DOHH2 (cell line): ENCODE measurements around the gene UROC1.

Source experiments
- H3F3A ChIP-seq: fragments of 200-600 bp; sonication (generic), shearing (Covaris generic); 2 replicates; pipeline ENCODE4 v1.6.0; 2016; ENCODE audit warnings: antibody characterized with exemption, mild to moderate bottlenecking; ENCODE audit not compliant: control insufficient read depth, insufficient read depth
- H3K27ac ChIP-seq: fragments of 200-600 bp; sonication (generic); 2 replicates; pipeline ENCODE4 v1.5.1; 2014; ENCODE audit warnings: low read depth, mild to moderate bottlenecking, low read length, moderate library complexity
- H3K27me3 ChIP-seq: fragments of 200-600 bp; sonication (generic); 2 replicates; pipeline ENCODE4 v1.6.1; 2014; ENCODE audit warnings: mild to moderate bottlenecking, low read length, mixed read lengths; ENCODE audit not compliant: control insufficient read depth
- H3K36me3 ChIP-seq: fragments of 200-600 bp; sonication (generic); 2 replicates; pipeline ENCODE4 v1.6.1; 2014; ENCODE audit warnings: mild to moderate bottlenecking, low read length, moderate library complexity, mixed read lengths; ENCODE audit not compliant: control insufficient read depth
- H3K4me1 ChIP-seq: fragments of 200-600 bp; sonication (generic); 2 replicates; pipeline ENCODE4 v1.6.1; 2014; ENCODE audit warnings: mild to moderate bottlenecking, low read length, mixed read lengths; ENCODE audit not compliant: control insufficient read depth
- H3K4me2 ChIP-seq: fragments of 200-600 bp; sonication (generic); 2 replicates; pipeline ENCODE4 v1.6.0; 2014; ENCODE audit warnings: mild to moderate bottlenecking, low read length, moderate library complexity
- H3K4me3 ChIP-seq: fragments of 200-600 bp; sonication (generic); 2 replicates; pipeline ENCODE4 v1.5.1; 2014; ENCODE audit warnings: mild to moderate bottlenecking, low read length, mixed read lengths
- H3K79me2 ChIP-seq: fragments of 200-600 bp; sonication (generic); 2 replicates; pipeline ENCODE4 v1.6.1; 2014; ENCODE audit warnings: mild to moderate bottlenecking, low read length, mixed read lengths; ENCODE audit not compliant: control insufficient read depth
- H3K9me2 ChIP-seq: fragments of 200-600 bp; sonication (generic); replicated peaks from 2 replicates; pipeline ENCODE4 v1.6.1; 2014; ENCODE audit warnings: mild to moderate bottlenecking, low read length, mixed read lengths; ENCODE audit not compliant: control insufficient read depth
- H3K9me3 ChIP-seq: fragments of 200-600 bp; sonication (generic); 2 replicates; pipeline ENCODE4 v1.6.1; 2014; ENCODE audit warnings: antibody characterized with exemption, low read length, mixed read lengths; ENCODE audit not compliant: control insufficient read depth, insufficient read depth
- H4K20me1 ChIP-seq: fragments of 200-600 bp; sonication (generic); 2 replicates; pipeline ENCODE4 v1.6.0; 2014; ENCODE audit warnings: low read depth, mild to moderate bottlenecking, antibody characterized with exemption, low read length, moderate library complexity; ENCODE audit not compliant: control insufficient read depth, insufficient read depth
- CTCF ChIP-seq: fragments of 200-600 bp; sonication (generic); IDR thresholded peaks from one replicate; pipeline ENCODE4 v1.5.1; 2014; ENCODE audit warnings: antibody characterized with exemption, mild to moderate bottlenecking, low read depth, low read length; ENCODE audit not compliant: poor library complexity, severe bottlenecking
- EZH2phosphoT487 ChIP-seq: fragments of 200-600 bp; sonication (generic); IDR thresholded peaks from 2 replicates; pipeline ENCODE4 v1.6.1; 2017; ENCODE audit warnings: borderline replicate concordance, mild to moderate bottlenecking, antibody characterized with exemption, low read length, moderate library complexity, mixed read lengths

Gene UROC1

DNA sequence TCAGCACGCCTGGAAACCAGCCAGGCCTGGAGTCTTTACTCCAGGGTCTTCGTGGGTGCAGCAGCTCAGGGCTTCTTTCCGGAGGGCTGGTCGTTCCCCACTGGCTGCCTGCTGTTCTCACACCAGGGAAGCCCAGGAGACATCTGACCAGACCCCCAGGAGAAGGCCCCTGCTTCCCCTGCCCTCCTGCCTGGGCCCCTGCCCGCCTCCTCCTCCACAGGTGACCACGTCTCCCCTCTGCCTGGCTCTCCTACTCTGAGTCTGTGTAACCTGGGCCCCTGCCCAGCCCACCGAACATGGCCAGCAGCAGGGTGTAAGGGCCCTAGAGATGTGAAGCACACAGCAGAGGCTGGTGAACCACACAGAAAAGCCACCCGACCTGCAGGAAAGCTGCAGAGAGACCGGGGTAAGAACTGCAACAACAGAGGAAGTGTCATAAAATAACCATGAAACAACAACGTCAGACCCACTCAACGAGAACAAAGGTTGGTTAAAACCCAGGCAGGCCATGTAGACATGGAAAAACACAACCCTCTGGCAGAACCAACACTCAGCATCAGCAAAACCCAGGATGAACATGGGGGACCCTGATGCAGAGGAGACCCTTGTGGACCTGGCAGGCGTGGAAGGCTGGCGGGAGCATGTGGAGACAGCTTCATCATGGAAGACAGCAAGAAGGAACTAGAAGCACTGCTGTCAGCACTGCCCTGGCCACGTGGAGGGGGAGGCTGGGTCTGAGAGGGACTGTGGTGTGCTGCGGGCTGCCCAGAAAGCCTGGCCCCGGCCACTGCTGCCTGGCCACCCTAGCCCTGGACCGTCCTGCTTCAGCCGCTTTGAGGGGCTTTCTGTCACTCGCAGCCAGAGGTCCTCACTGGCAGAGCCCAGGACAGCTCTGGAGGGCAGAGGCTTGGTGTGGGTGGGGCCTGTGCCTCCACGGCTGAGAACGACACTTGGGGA is 20.4 kb downstream of the UROC1 start:
- no peak overlapping the region for H3K27ac ChIP-seq
- no peaks in the 10 kb centered on the region for H3F3A ChIP-seq
- no peaks in the 10 kb centered on the region for H3K9me3 ChIP-seq
- no peaks in the 10 kb centered on the region for H3K27me3 ChIP-seq
- no peaks in the 10 kb centered on the region for H3K4me1 ChIP-seq
- no peak for TF ChIP-seq EZH2phosphoT487
- TF ChIP-seq CTCF, result no peak
- H3K36me3 ChIP-seq, result no peaks in the 10 kb centered on the region
- no peaks in the 10 kb centered on the region for H4K20me1 ChIP-seq
- H3K4me3 ChIP-seq, result no peak overlapping the region
- no peak overlapping the region for H3K4me2 ChIP-seq
- no peaks in the 10 kb centered on the region for H3K9me2 ChIP-seq
- H3K79me2 ChIP-seq, result no peaks in the 10 kb centered on the region

DNA sequence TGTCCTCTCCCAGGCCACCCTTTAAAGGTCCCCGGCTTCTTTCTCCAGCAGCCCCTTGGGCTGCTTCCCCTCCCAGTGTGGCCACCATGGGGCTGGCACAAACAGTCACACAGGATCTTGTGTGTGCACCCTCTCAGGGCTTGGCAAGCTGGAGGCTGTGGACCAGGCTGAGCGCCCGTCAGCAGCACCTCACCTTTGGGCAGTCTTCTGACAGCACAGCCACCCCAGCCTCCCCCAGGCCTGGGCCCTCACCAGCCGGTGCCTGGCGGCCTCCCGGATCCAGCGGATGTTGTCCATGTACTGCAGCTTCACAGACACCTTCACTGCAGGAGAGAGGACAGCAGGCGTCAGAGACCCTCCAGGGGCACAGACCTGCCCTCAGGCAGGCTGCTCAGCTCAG is 21.8 kb downstream of the UROC1 start:
- no peaks in the 10 kb centered on the region for H3K27me3 ChIP-seq
- no peaks in the 10 kb centered on the region for H4K20me1 ChIP-seq
- H3K4me3 ChIP-seq, result no peak overlapping the region
- TF ChIP-seq EZH2phosphoT487 (no peak), CTCF (no peak)
- no peaks in the 10 kb centered on the region for H3K9me2 ChIP-seq
- no peak overlapping the region for H3K4me2 ChIP-seq
- no peaks in the 10 kb centered on the region for H3K36me3 ChIP-seq
- no peaks in the 10 kb centered on the region for H3K79me2 ChIP-seq
- no peaks in the 10 kb centered on the region for H3K4me1 ChIP-seq
- H3K9me3 ChIP-seq, result no peaks in the 10 kb centered on the region
- H3F3A ChIP-seq, result no peaks in the 10 kb centered on the region
- H3K27ac ChIP-seq, result no peak overlapping the region

DNA sequence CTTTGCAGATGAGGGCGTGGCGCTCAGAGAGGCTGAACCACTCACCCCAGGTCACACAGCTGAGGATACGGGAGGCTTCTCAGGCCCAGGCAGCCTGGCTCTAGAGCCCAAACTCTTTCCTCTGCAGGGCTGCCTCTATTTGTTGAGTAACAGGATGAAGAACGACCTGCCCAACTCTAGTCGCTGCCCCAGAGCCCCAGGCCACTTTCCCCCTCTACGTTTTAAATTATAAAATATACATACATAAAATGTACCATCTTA is 22.7 kb downstream of the UROC1 start:
- H3K9me2 ChIP-seq, result no peaks in the 10 kb centered on the region
- TF ChIP-seq EZH2phosphoT487, result no peak
- TF ChIP-seq CTCF, result no peak
- H3F3A ChIP-seq, result no peaks in the 10 kb centered on the region
- H3K9me3 ChIP-seq, result no peaks in the 10 kb centered on the region
- H4K20me1 ChIP-seq, result no peaks in the 10 kb centered on the region
- H3K27ac ChIP-seq, result no peak overlapping the region
- no peak overlapping the region for H3K4me2 ChIP-seq
- H3K27me3 ChIP-seq, result no peaks in the 10 kb centered on the region
- no peaks in the 10 kb centered on the region for H3K79me2 ChIP-seq
- H3K4me1 ChIP-seq, result no peaks in the 10 kb centered on the region
- H3K36me3 ChIP-seq, result no peaks in the 10 kb centered on the region
- no peak overlapping the region for H3K4me3 ChIP-seq
